OCI-LY1 (cell line): ENCODE data around the gene PUM1.

ENCODE experiments used
- H2AFZ ChIP-seq: fragments of 200-600 bp; sonication (generic), shearing (Covaris generic); 2 replicates; pipeline ENCODE4 v1.6.0; 2014; ENCODE audit warnings: antibody characterized with exemption, mild to moderate bottlenecking, low read length
- H3F3A ChIP-seq: fragments of 200-600 bp; sonication (generic), shearing (Covaris generic); 2 replicates; pipeline ENCODE4 v1.6.0; 2014; ENCODE audit warnings: mild to moderate bottlenecking, antibody characterized with exemption, low read length, moderate library complexity; ENCODE audit not compliant: insufficient read depth
- H3K27ac ChIP-seq: fragments of 200-600 bp; sonication (generic); 2 replicates; pipeline ENCODE4 v1.5.1; 2014; ENCODE audit warnings: low read length, mixed run types, mild to moderate bottlenecking, low read depth; ENCODE audit not compliant: poor library complexity, severe bottlenecking
- H3K27me3 ChIP-seq: fragments of 200-600 bp; sonication (generic); 2 replicates; pipeline ENCODE4 v1.6.0; 2014; ENCODE audit warnings: antibody characterized with exemption, mild to moderate bottlenecking, low read length, moderate library complexity; ENCODE audit not compliant: insufficient read depth
- H3K36me3 ChIP-seq: fragments of 200-600 bp; sonication (generic); 2 replicates; pipeline ENCODE4 v1.6.1; 2014; ENCODE audit warnings: mild to moderate bottlenecking, antibody characterized with exemption, low read length, moderate library complexity, mixed read lengths; ENCODE audit not compliant: insufficient read depth
- H3K4me1 ChIP-seq: fragments of 200-600 bp; sonication (generic); 2 replicates; pipeline ENCODE4 v1.5.1; 2014; ENCODE audit warnings: mild to moderate bottlenecking, low read length, moderate library complexity; ENCODE audit not compliant: insufficient read depth, severe bottlenecking
- H3K4me2 ChIP-seq: fragments of 200-600 bp; sonication (generic), shearing (Covaris generic); 2 replicates; pipeline ENCODE4 v1.6.1; 2014; ENCODE audit warnings: low read length
- H3K4me3 ChIP-seq: fragments of 200-600 bp; sonication (generic); 2 replicates; pipeline ENCODE4 v1.5.1; 2014; ENCODE audit warnings: low read length, low read depth, mild to moderate bottlenecking, mixed read lengths; ENCODE audit not compliant: poor library complexity, severe bottlenecking
- H3K79me2 ChIP-seq: fragments of 200-600 bp; shearing (Covaris generic); 2 replicates; pipeline ENCODE4 v1.6.1; 2016; ENCODE audit warnings: mixed run types, low read length, mixed read lengths; ENCODE audit not compliant: insufficient read depth
- H3K9ac ChIP-seq: fragments of 200-600 bp; sonication (generic), shearing (Covaris generic); 2 replicates; pipeline ENCODE4 v1.6.1; 2014; ENCODE audit warnings: mild to moderate bottlenecking, low read length, mixed read lengths
- H3K9me2 ChIP-seq: fragments of 200-600 bp; sonication (generic), shearing (Covaris generic); 2 replicates; pipeline ENCODE4 v1.6.1; 2014; ENCODE audit warnings: low read depth, mild to moderate bottlenecking, low read length, mixed read lengths
- H3K9me3 ChIP-seq: fragments of 200-600 bp; shearing (Covaris generic); 2 replicates; pipeline ENCODE4 v1.6.1; 2014; ENCODE audit warnings: low read length, mixed read lengths
- H4K20me1 ChIP-seq: fragments of 200-600 bp; sonication (generic), shearing (Covaris generic); 2 replicates; pipeline ENCODE4 v1.6.0; 2016; ENCODE audit warnings: mild to moderate bottlenecking, low read length; ENCODE audit not compliant: insufficient read depth
- CTCF ChIP-seq: fragments of 200-600 bp; sonication (generic), shearing (Covaris generic); IDR thresholded peaks from 2 replicates; pipeline ENCODE4 v1.5.1; 2017; ENCODE audit warnings: mild to moderate bottlenecking, antibody characterized with exemption, low read length, moderate library complexity, mixed read lengths
- EZH2 ChIP-seq: fragments of 200-600 bp; sonication (generic), shearing (Covaris generic); IDR thresholded peaks from 2 replicates; pipeline ENCODE4 v1.8.0; 2017; ENCODE audit warnings: borderline replicate concordance, mixed run types, mild to moderate bottlenecking, antibody characterized with exemption, low read length, moderate library complexity, mixed read lengths

Gene PUM1

GRCh38 chr1:30885570-30886522, 179.7 kb downstream of the PUM1 start:
- Histone ChIP-seq H3K27ac (no peak overlapping the region), H3K4me2 (no peak overlapping the region), H3K9ac (no peak overlapping the region), H3K27me3 (peaks cover 8% of the 10 kb centered on the region; the same call in 1 of the 2 replicates), H3K9me3 (no peaks in the 10 kb centered on the region), H3K4me1 (no peaks in the 10 kb centered on the region), H3F3A (no peaks in the 10 kb centered on the region), H4K20me1 (no peaks in the 10 kb centered on the region), H3K9me2 (no peaks in the 10 kb centered on the region), H3K4me3 (no peak overlapping the region), H3K79me2 (no peaks in the 10 kb centered on the region), H3K36me3 (no peaks in the 10 kb centered on the region), H2AFZ (no peak overlapping the region)
- TF ChIP-seq EZH2 (no peak), CTCF (no peak)

GRCh38 chr1:30884723-30885122, 180.8 kb downstream of the PUM1 start:
- Histone ChIP-seq H3K4me2 (no peak overlapping the region), H3K79me2 (no peaks in the 10 kb centered on the region), H3F3A (no peaks in the 10 kb centered on the region), H3K27me3 (peaks cover 8% of the 10 kb centered on the region; the same call in 1 of the 2 replicates), H3K36me3 (no peaks in the 10 kb centered on the region), H3K27ac (no peak overlapping the region), H3K9ac (no peak overlapping the region), H3K4me1 (no peaks in the 10 kb centered on the region), H2AFZ (no peak overlapping the region), H3K9me2 (no peaks in the 10 kb centered on the region), H4K20me1 (no peaks in the 10 kb centered on the region), H3K9me3 (no peaks in the 10 kb centered on the region), H3K4me3 (no peak overlapping the region)
- TF ChIP-seq EZH2: no peak
- TF ChIP-seq CTCF: no peak

DNA sequence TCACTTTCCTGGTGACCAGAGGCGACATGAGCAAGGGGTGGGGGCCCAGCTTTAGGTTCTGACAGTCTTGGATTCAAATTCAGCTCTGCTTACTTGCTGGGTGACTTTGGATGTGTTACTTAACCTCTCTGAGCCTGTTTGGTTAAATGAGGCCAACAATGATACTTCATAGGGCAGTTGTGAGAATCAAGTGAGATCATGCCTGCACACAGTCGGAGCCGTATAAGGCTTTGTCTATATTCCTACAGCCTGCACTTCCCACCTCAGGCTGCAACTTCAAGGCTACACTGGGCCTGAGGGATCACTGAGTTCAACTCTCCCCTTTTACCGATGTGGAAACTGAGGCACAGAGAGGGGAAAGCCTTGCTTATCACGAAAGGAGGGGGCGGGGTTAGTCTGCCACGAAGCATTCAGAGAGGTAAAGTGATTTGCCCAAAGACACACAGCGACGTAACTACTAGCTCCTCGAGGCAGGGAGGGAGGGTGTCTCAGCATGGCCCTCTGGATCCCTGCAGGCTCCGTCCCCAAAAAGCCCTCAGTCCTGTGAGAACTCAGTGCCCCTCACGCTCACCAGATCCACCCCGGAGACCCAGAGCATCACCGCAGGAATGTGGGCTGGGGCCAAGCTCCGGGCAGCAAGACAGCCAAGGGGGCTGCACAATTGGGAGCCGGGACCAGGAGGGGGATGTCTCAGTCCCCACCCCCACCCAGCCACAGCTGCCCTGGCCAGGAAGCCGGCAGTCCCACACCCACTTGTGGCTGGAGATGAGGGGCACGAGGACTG, 181.9 kb downstream of the PUM1 start:
- Histone ChIP-seq H3F3A (no peaks in the 10 kb centered on the region), H3K9ac (no peak overlapping the region), H3K9me3 (no peaks in the 10 kb centered on the region), H3K27ac (no peak overlapping the region), H3K79me2 (no peaks in the 10 kb centered on the region), H3K4me2 (no peak overlapping the region), H3K36me3 (no peaks in the 10 kb centered on the region), H2AFZ (no peak overlapping the region), H4K20me1 (no peaks in the 10 kb centered on the region), H3K4me1 (no peaks in the 10 kb centered on the region), H3K27me3 (peaks cover 8% of the 10 kb centered on the region; the same call in 1 of the 2 replicates), H3K4me3 (no peak overlapping the region), H3K9me2 (no peaks in the 10 kb centered on the region)
- TF ChIP-seq EZH2 (no peak), CTCF (no peak)
